Liver (tissue), 4 donors: ENCODE measurements around the gene USF2. TPM values are rescaled to one million over a fixed set of nuclear protein-coding genes. Genes with fewer than 3 reads are reported as not detected.

Experiments
- polyA plus RNA-seq, 2 donors: library from polyadenylated mRNA; stranded (reverse) in 1 of 2; unstranded in 1 of 2; fragments of 200-250 nt in 1 of 2; fragments of >200 nt in 1 of 2; fragmentation: Nextera tagmentation in 1 of 2; extraction: Ambion mirVana in 1 of 2; gene quantifications; one replicate each; pipeline versions ENCODE4 v1.2.1 to v1.2.3, GENCODE V29; 2013 to 2015
- total RNA-seq, 2 donors: library from RNA; depleted of rRNA; stranded (reverse); fragments of >200 nt; gene quantifications; one replicate each; pipeline ENCODE4 v1.2.3, GENCODE V29; 2014
- donor health status: healthy.
- donor health status: healthy.
- donor health status: healthy.

Gene USF2
- total and polyA plus RNA-seq, 4 donors = 22.8 to 85.9 (median 55.9) TPM

Other genes starting within 250 kb of the USF2 start
- gene SCN1B, start 238.5 kb upstream of the USF2 start, total RNA-seq = 1 to 10 TPM; 2.0 to 4.9 TPM
- gene SCN1B, start 238.5 kb upstream of the USF2 start, polyA plus RNA-seq = 1 to 10 TPM; 1.6 to 5.8 TPM
- gene HPN, start 227.2 kb upstream of the USF2 start, total RNA-seq = 100 to 1,000 TPM; 130 to 239 TPM
- 100 to 1,000 TPM; 430 to 535 TPM for gene HPN, start 227.2 kb upstream of the USF2 start, polyA plus RNA-seq
- not detected for gene FXYD3, start 153.1 kb upstream of the USF2 start, total RNA-seq
- gene FXYD3, start 153.1 kb upstream of the USF2 start, polyA plus RNA-seq = under 1 TPM; 0.32 to 0.45 TPM
- 1 to 10 TPM; 1.1 to 1.2 TPM for gene LGI4, start 133.9 kb upstream of the USF2 start, total RNA-seq
- gene LGI4, start 133.9 kb upstream of the USF2 start, polyA plus RNA-seq = 1 to 10 TPM in 1 of 2 donors, under 1 TPM in 1; 0.18 to 1.5 TPM
- 10 to 100 TPM; 18.7 to 20.3 TPM for gene FXYD1, start 130.1 kb upstream of the USF2 start, total RNA-seq
- gene FXYD1, start 130.1 kb upstream of the USF2 start, polyA plus RNA-seq = 100 to 1,000 TPM; 123 to 146 TPM
- under 1 TPM in 1 of 2 donors, not detected in 1; 0.08 TPM for gene FXYD7, start 125.7 kb upstream of the USF2 start, total RNA-seq
- gene FXYD7, start 125.7 kb upstream of the USF2 start, polyA plus RNA-seq = under 1 TPM in 1 of 2 donors, not detected in 1; 0.09 TPM
- 1 to 10 TPM; 2.2 to 2.8 TPM for gene FXYD5, start 114.2 kb upstream of the USF2 start, total RNA-seq
- gene FXYD5, start 114.2 kb upstream of the USF2 start, polyA plus RNA-seq = 10 to 100 TPM; 11.8 to 22.0 TPM
- under 1 TPM in 1 of 2 donors, not detected in 1; 0.17 TPM for gene FAM187B, start 40.2 kb upstream of the USF2 start, total RNA-seq
- gene FAM187B, start 40.2 kb upstream of the USF2 start, polyA plus RNA-seq = not detected
- gene LSR, start 20.0 kb upstream of the USF2 start, total RNA-seq = 10 to 100 TPM; 33.7 to 48.6 TPM
- 100 to 1,000 TPM in 1 of 2 donors, 10 to 100 TPM in 1; 47.3 to 150 TPM for gene LSR, start 20.0 kb upstream of the USF2 start, polyA plus RNA-seq
- gene HAMP, start 13.6 kb downstream of the USF2 start, total RNA-seq = 100 to 1,000 TPM in 1 of 2 donors, 10 to 100 TPM in 1; 18.8 to 204 TPM
- 1,000 to 10,000 TPM in 1 of 2 donors, 100 to 1,000 TPM in 1; 509 to 1,000 TPM for gene HAMP, start 13.6 kb downstream of the USF2 start, polyA plus RNA-seq
- gene MAG, start 23.2 kb downstream of the USF2 start, total RNA-seq = 1 to 10 TPM in 1 of 2 donors, under 1 TPM in 1; 0.33 to 3.9 TPM
- gene MAG, start 23.2 kb downstream of the USF2 start, polyA plus RNA-seq = under 1 TPM in 1 of 2 donors, not detected in 1; 0.29 TPM
- 1 to 10 TPM; 2.0 to 4.1 TPM for gene CD22, start 60.2 kb downstream of the USF2 start, total RNA-seq
- under 1 TPM; 0.15 to 0.65 TPM for gene CD22, start 60.2 kb downstream of the USF2 start, polyA plus RNA-seq
- not detected for gene FFAR1, start 78.9 kb downstream of the USF2 start, total RNA-seq
- not detected for gene FFAR1, start 78.9 kb downstream of the USF2 start, polyA plus RNA-seq
- gene FFAR3, start 89.5 kb downstream of the USF2 start, total RNA-seq = under 1 TPM in 1 of 2 donors, not detected in 1; 0.33 TPM
- gene FFAR3, start 89.5 kb downstream of the USF2 start, polyA plus RNA-seq = not detected
- gene GPR42, start 102.1 kb downstream of the USF2 start, total RNA-seq = not detected
- gene GPR42, start 102.1 kb downstream of the USF2 start, polyA plus RNA-seq = not detected
- gene FFAR2, start 179.3 kb downstream of the USF2 start, total RNA-seq = under 1 TPM; 0.67 to 0.84 TPM
- gene FFAR2, start 179.3 kb downstream of the USF2 start, polyA plus RNA-seq = under 1 TPM; 0.25 to 0.28 TPM
- not detected for gene KRTDAP, start 221.5 kb downstream of the USF2 start, total RNA-seq
- not detected for gene KRTDAP, start 221.5 kb downstream of the USF2 start, polyA plus RNA-seq
- gene DMKN, start 244.7 kb downstream of the USF2 start, total RNA-seq = 1 to 10 TPM; 1.7 to 9.4 TPM
- gene DMKN, start 244.7 kb downstream of the USF2 start, polyA plus RNA-seq = 1 to 10 TPM; 1.4 to 3.1 TPM